Measurements from ENCODE around the gene PNO1.
"Not testable (repeated sequence)": the region's sequence is repeated elsewhere in the genome, so short reads cannot be mapped to it uniquely, and the experiment has no call there.

PNO1 gene

GRCh38 chr2:68172521-68172920 is 14.8 kb downstream of the PNO1 start:
- Histone ChIP-seq H3K4me3 (ENCODE audit: low read depth, low read length) (no peak overlapping the region), H2BK12ac (ENCODE audit: low read length) (no peak overlapping the region), H3K18ac (ENCODE audit: low read length) (no peak overlapping the region), H2AK5ac (ENCODE audit: low read length) (no peak overlapping the region), H3K9ac (ENCODE audit: low read length) (no peak overlapping the region), H2BK120ac (ENCODE audit: insufficient read depth, low read length, poor library complexity) (no peak overlapping the region), H3K4ac (ENCODE audit: low read depth, low read length) (no peak overlapping the region), H3K79me2 (ENCODE audit: control insufficient read depth, insufficient read depth, low read length, poor library complexity) (no peaks in the 10 kb centered on the region), H3K23ac (ENCODE audit: low read length) (no peak overlapping the region), H3K27me3 (ENCODE audit: insufficient read depth, low read length) (no peaks in the 10 kb centered on the region), H2BK5ac (ENCODE audit: low read depth, low read length, poor library complexity) (no peak overlapping the region), H3K36me3 (ENCODE audit: control insufficient read depth in 1 of 2, insufficient read depth in 2 of 2, low read length in 2 of 2) (peaks cover 12 to 18% of the 10 kb centered on the region in 2 experiments), H4K12ac (ENCODE audit: low read depth, low read length) (no peak overlapping the region), H3K27ac (ENCODE audit: low read depth, low read length) (no peak overlapping the region), H3K79me1 (ENCODE audit: low read length) (no peaks in the 10 kb centered on the region), H4K91ac (ENCODE audit: low read depth, low read length) (no peak overlapping the region), H3K4me2 (ENCODE audit: low read length) (no peak overlapping the region), H4K8ac (ENCODE audit: low read depth, low read length) (no peak overlapping the region), H3K14ac (ENCODE audit: low read length) (no peak overlapping the region), H3K4me1 (ENCODE audit: control insufficient read depth in 1 of 2, insufficient read depth in 2 of 2, low read length in 2 of 2) (no peaks in the 10 kb centered on the region), H2AFZ (ENCODE audit: insufficient read depth, low read length, poor library complexity) (no peak overlapping the region), H3K9me3 (ENCODE audit: insufficient read depth, low read depth, low read length) (peaks cover 1% of the 10 kb centered on the region)
- no CpG with 5 or more reads among the region's 2 CpGs for WGBS (ENCODE audit: extremely low coverage, insufficient coverage, insufficient read length)
- DNase-seq, result no peak

- no peak overlapping the region for H2AK5ac ChIP-seq (ENCODE audit: low read length)
- no peaks in the 10 kb centered on the region for H3K79me2 ChIP-seq (ENCODE audit: control insufficient read depth, insufficient read depth, low read length, poor library complexity)
- no peak overlapping the region for H3K9ac ChIP-seq (ENCODE audit: low read length)
- H3K14ac ChIP-seq (ENCODE audit: low read length), result no peak overlapping the region
- no peak overlapping the region for H4K91ac ChIP-seq (ENCODE audit: low read depth, low read length)
- no peak overlapping the region for H2BK120ac ChIP-seq (ENCODE audit: insufficient read depth, low read length, poor library complexity)
- no peak overlapping the region for H2AFZ ChIP-seq (ENCODE audit: insufficient read depth, low read length, poor library complexity)
- no peak overlapping the region for H3K27ac ChIP-seq (ENCODE audit: low read depth, low read length)
- no peaks in the 10 kb centered on the region for H3K79me1 ChIP-seq (ENCODE audit: low read length)
- no peak overlapping the region for H3K4me2 ChIP-seq (ENCODE audit: low read length)
- no peak overlapping the region for H2BK12ac ChIP-seq (ENCODE audit: low read length)
- no peak overlapping the region for H3K4me3 ChIP-seq (ENCODE audit: low read depth, low read length)
- no peak overlapping the region for H2BK5ac ChIP-seq (ENCODE audit: low read depth, low read length, poor library complexity)
- H3K27me3 ChIP-seq (ENCODE audit: insufficient read depth, low read length), result no peaks in the 10 kb centered on the region
- H4K12ac ChIP-seq (ENCODE audit: low read depth, low read length), result no peak overlapping the region
- H4K8ac ChIP-seq (ENCODE audit: low read depth, low read length), result no peak overlapping the region
- no CpG with 5 or more reads among the region's 8 CpGs for WGBS (ENCODE audit: extremely low coverage, insufficient coverage, insufficient read length)
- no peaks in the 10 kb centered on the region for H3K4me1 ChIP-seq (ENCODE audit: control insufficient read depth in 1 of 2, insufficient read depth in 2 of 2, low read length in 2 of 2)
- peaks cover 14 to 18% of the 10 kb centered on the region in 2 experiments for H3K36me3 ChIP-seq (ENCODE audit: control insufficient read depth in 1 of 2, insufficient read depth in 2 of 2, low read length in 2 of 2)
- H3K9me3 ChIP-seq (ENCODE audit: insufficient read depth, low read depth, low read length), result peaks cover 1% of the 10 kb centered on the region
- no peak overlapping the region for H3K23ac ChIP-seq (ENCODE audit: low read length)
- H3K18ac ChIP-seq (ENCODE audit: low read length), result no peak overlapping the region
- no peak for DNase-seq
- no peak overlapping the region for H3K4ac ChIP-seq (ENCODE audit: low read depth, low read length)
Observed at GRCh38 chr2:68172990-68173700, 15.5 kb downstream of the PNO1 start.

GRCh38 chr2:68175210-68175609 is 17.5 kb downstream of the PNO1 start:
- H4K8ac ChIP-seq (ENCODE audit: low read depth, low read length); H2AK5ac ChIP-seq (ENCODE audit: low read length); H3K9ac ChIP-seq (ENCODE audit: low read length); H3K27ac ChIP-seq (ENCODE audit: low read depth, low read length); H3K4me1 ChIP-seq (ENCODE audit: control insufficient read depth in 1 of 2, insufficient read depth in 2 of 2, low read length in 2 of 2); H3K4me3 ChIP-seq (ENCODE audit: low read depth, low read length); H3K79me2 ChIP-seq (ENCODE audit: control insufficient read depth, insufficient read depth, low read length, poor library complexity); DNase-seq; H4K12ac ChIP-seq (ENCODE audit: low read depth, low read length); H2BK12ac ChIP-seq (ENCODE audit: low read length); H3K9me3 ChIP-seq (ENCODE audit: insufficient read depth, low read depth, low read length); H3K4me2 ChIP-seq (ENCODE audit: low read length); H3K23ac ChIP-seq (ENCODE audit: low read length); H4K91ac ChIP-seq (ENCODE audit: low read depth, low read length); H3K14ac ChIP-seq (ENCODE audit: low read length); H2BK5ac ChIP-seq (ENCODE audit: low read depth, low read length, poor library complexity); H3K4ac ChIP-seq (ENCODE audit: low read depth, low read length); H3K27me3 ChIP-seq (ENCODE audit: insufficient read depth, low read length); H3K79me1 ChIP-seq (ENCODE audit: low read length); H2AFZ ChIP-seq (ENCODE audit: insufficient read depth, low read length, poor library complexity); H3K18ac ChIP-seq (ENCODE audit: low read length); H2BK120ac ChIP-seq (ENCODE audit: insufficient read depth, low read length, poor library complexity): not testable (repeated sequence)
- no CpG with 5 or more reads among the region's 4 CpGs for WGBS (ENCODE audit: extremely low coverage, insufficient coverage, insufficient read length)
- H3K36me3 ChIP-seq (ENCODE audit: control insufficient read depth in 1 of 2, insufficient read depth in 2 of 2, low read length in 2 of 2), result peaks cover 14 to 20% of the 10 kb centered on the region in 2 experiments

- no peak overlapping the region for H3K27ac ChIP-seq (ENCODE audit: low read depth, low read length)
- no peak overlapping the region for H3K4me2 ChIP-seq (ENCODE audit: low read length)
- H4K91ac ChIP-seq (ENCODE audit: low read depth, low read length), result no peak overlapping the region
- no peak overlapping the region for H2AFZ ChIP-seq (ENCODE audit: insufficient read depth, low read length, poor library complexity)
- H3K79me2 ChIP-seq (ENCODE audit: control insufficient read depth, insufficient read depth, low read length, poor library complexity), result no peaks in the 10 kb centered on the region
- DNase-seq, result no peak
- H3K4ac ChIP-seq (ENCODE audit: low read depth, low read length), result no peak overlapping the region
- peaks cover 11 to 17% of the 10 kb centered on the region in 2 experiments for H3K36me3 ChIP-seq (ENCODE audit: control insufficient read depth in 1 of 2, insufficient read depth in 2 of 2, low read length in 2 of 2)
- no peak overlapping the region for H3K9ac ChIP-seq (ENCODE audit: low read length)
- no peak overlapping the region for H2BK5ac ChIP-seq (ENCODE audit: low read depth, low read length, poor library complexity)
- no peaks in the 10 kb centered on the region for H3K4me1 ChIP-seq (ENCODE audit: control insufficient read depth in 1 of 2, insufficient read depth in 2 of 2, low read length in 2 of 2)
- H3K14ac ChIP-seq (ENCODE audit: low read length), result no peak overlapping the region
- H4K12ac ChIP-seq (ENCODE audit: low read depth, low read length), result no peak overlapping the region
- no peak overlapping the region for H3K4me3 ChIP-seq (ENCODE audit: low read depth, low read length)
- H2AK5ac ChIP-seq (ENCODE audit: low read length), result no peak overlapping the region
- H2BK120ac ChIP-seq (ENCODE audit: insufficient read depth, low read length, poor library complexity), result no peak overlapping the region
- no peak overlapping the region for H4K8ac ChIP-seq (ENCODE audit: low read depth, low read length)
- no peak overlapping the region for H3K23ac ChIP-seq (ENCODE audit: low read length)
- WGBS (ENCODE audit: extremely low coverage, insufficient coverage, insufficient read length), result no CpG with 5 or more reads among the region's 7 CpGs
- H3K27me3 ChIP-seq (ENCODE audit: insufficient read depth, low read length), result no peaks in the 10 kb centered on the region
- H3K79me1 ChIP-seq (ENCODE audit: low read length), result no peaks in the 10 kb centered on the region
- H3K9me3 ChIP-seq (ENCODE audit: insufficient read depth, low read depth, low read length), result no peaks in the 10 kb centered on the region
- H3K18ac ChIP-seq (ENCODE audit: low read length), result no peak overlapping the region
- H2BK12ac ChIP-seq (ENCODE audit: low read length), result no peak overlapping the region
Observed at GRCh38 chr2:68176657-68177056, 19.0 kb downstream of the PNO1 start.
